GM10266 (cell line): ENCODE results near the gene C20orf144.
"Not testable (repeated sequence)": the region's sequence is repeated elsewhere in the genome, so short reads cannot be mapped to it uniquely, and the experiment has no call there.

Source experiments
- DNase-seq: peaks from one replicate; pipeline ENCODE4 v3.0.0; 2012; ENCODE audit errors: extremely low spot score
- TF ChIP-seq, protein P1 (sequence below): IDR thresholded peaks from 2 replicates; pipeline ENCODE4 v1.5.1; 2012; ENCODE audit warnings: mild to moderate bottlenecking, low read depth; ENCODE audit not compliant: control insufficient read depth, insufficient read depth; ENCODE audit errors: missing control alignments

Gene C20orf144

DNA sequence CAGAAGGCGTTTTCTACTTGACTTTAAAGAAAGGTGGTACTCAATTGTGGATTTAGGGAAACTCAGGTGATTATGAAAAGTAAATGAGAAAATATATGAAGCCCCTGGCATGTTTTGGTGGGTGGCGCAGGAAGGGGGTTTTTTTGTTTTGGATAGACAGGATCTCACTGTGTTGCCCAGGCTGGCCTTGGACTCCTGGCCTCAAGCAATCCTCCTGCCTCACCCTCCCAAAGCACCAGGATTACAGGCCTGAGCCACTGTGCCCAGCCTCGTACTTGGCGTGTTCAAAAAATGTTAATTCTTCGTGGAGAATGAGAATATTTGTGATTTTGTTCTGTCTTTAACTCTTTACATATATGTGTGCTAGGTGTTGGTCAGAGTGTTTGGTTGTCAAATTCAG is 32.1 kb upstream of the C20orf144 start:
- DNase-seq: no peak
- TF ChIP-seq, protein P1, sequence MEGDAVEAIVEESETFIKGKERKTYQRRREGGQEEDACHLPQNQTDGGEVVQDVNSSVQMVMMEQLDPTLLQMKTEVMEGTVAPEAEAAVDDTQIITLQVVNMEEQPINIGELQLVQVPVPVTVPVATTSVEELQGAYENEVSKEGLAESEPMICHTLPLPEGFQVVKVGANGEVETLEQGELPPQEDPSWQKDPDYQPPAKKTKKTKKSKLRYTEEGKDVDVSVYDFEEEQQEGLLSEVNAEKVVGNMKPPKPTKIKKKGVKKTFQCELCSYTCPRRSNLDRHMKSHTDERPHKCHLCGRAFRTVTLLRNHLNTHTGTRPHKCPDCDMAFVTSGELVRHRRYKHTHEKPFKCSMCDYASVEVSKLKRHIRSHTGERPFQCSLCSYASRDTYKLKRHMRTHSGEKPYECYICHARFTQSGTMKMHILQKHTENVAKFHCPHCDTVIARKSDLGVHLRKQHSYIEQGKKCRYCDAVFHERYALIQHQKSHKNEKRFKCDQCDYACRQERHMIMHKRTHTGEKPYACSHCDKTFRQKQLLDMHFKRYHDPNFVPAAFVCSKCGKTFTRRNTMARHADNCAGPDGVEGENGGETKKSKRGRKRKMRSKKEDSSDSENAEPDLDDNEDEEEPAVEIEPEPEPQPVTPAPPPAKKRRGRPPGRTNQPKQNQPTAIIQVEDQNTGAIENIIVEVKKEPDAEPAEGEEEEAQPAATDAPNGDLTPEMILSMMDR: no peak

DNA sequence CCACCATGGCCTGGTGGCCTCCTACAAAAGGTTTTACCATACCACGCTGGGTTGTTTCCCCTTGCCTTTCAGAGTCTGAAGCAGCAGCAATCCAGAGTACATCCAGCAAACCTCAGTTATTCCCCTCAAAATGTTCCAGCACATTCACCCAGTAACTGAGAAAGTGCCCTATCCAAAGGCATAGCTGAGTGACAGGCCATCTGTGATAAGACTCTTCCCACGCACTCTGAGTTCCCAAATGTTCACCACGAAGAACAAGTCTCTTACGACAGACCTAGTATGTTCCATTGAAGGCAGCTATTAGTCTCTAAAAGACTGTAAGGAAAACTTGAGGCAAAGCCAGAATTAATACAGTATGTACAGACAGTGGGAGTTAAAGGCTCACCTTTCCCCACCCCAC is 31.6 kb upstream of the C20orf144 start:
- TF ChIP-seq, protein P1: no peak
- no peak for DNase-seq

DNA sequence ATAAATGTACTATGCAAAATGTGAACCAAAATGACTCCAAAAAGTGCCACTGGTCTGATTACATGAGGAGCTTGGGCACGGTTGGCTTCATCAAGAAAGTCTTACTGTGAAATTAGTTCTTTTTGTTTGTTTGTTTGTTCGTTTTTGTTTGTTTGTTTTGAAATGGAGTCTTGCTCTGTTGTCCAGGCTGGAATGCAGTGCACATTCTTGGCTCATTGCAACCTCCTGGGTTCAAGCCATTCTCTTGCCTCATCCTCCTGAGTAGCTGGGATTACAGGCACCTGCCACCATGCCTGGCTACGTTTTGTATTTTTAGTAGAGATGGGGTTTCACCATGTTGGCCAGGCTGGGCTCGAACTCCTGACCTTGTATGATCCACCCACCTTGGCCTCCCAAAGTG is 30.2 kb upstream of the C20orf144 start:
- DNase-seq: not testable (repeated sequence)

DNA sequence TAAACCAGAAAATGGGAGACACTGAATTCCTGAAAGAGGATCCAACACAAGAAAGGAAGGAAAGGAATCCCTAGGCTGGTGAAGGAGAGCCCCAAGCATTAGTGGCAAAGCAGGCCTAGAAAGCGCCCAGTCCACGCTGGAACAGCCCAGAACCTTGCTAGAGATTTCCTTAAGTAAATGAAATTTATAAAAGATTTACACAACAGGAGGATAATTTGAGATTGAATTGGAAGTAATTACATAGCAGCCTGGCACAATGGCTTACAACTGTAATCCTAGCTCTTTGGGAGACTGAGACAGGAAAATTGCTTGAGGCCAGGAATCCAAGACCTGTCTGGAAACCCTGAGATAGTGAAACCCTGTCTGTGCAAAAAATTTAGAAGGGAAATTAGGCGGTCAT is 26.8 kb upstream of the C20orf144 start:
- no peak for DNase-seq
- TF ChIP-seq, protein P1: no peak

DNA sequence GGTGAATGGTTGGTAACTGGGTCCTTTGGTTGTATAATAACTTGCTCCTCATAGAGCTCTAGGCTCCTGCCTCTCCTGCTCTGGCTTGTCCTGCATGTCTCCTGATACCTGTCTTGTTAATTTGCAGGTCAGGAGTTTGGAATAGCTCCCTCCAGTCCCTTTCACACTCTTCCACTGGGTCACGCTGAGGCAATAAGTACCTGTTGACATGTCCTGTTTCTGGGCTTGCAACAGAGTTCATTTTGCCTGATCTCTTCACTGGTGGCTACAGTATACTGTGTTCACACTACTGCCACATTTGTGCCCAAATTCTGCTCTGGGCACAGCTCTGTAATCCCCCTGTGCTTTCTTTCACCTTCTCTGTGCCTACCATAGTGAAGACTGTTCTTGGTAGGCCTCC is 25.4 kb upstream of the C20orf144 start:
- TF ChIP-seq, protein P1: no peak
- DNase-seq: no peak

DNA sequence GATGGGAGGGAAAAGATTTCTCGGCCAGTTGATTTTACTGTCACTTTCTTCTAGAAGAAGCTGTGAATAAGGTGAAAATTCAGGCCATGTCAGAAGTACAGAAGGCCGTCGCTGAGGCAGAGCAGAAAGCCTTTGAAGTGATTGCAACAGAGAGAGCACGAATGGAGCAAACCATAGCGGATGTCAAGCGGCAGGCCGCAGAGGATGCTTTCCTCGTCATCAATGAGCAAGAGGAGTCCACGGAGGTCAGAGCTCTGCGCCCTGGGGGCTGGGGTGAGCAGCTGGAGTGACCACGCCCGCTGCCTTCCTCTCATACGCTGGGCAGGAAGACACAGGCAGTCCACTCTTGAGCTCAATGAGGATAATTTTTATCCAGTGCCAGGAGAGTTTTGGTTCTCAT is 21.8 kb upstream of the C20orf144 start:
- DNase-seq: no peak
- TF ChIP-seq, protein P1: no peak

DNA sequence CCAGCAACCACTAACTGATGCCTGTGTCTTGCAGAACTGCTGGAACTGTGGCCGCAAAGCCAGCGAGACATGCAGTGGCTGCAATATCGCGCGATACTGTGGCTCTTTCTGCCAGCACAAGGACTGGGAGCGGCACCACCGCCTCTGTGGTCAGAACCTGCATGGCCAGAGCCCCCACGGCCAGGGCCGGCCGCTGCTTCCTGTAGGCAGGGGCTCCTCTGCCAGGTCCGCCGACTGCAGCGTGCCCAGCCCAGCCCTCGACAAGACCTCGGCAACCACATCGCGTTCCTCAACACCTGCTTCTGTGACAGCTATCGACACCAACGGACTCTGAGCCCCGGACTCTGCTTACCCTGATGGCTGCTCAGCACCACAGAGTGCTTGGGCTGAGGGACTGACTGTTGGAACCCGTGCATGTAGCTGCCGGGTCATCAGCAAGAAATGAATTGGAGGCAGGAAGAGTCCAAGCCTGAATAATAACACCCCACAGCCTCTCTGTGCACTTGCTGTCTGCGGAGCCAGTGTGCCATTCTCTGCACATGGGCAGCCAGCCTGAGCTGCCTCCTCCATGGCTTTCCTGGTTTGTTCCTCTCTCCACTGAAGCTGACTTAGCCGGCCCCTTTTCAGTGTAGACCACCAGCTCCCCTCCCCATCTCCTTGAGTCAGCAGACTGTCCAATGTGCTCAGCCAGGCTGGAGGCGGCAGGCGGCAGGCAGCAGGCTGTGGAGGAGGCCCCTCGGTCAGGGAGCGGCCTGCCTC is 17.6 kb upstream of the C20orf144 start:
- no peak for DNase-seq
- TF ChIP-seq, protein P1: no peak

DNA sequence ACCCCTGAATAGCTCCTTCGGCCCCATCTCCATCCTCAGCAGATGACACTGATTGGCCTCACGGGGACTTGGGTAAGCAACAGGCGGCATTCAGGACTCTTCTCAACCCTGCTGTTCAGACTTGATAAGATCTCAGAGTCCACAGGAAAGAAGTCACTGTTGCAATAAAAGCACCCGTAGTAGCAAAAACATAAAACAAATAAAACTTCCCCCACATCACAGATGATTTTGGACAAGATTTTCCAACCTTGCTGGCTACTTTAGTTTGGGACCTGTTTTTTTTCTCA is 17.1 kb upstream of the C20orf144 start:
- TF ChIP-seq, protein P1: no peak
- DNase-seq: no peak
